ELR (cell line): ENCODE measurements around the gene MN1.

Experiments
- DNase-seq: peaks from one replicate; pipeline ENCODE4 v3.0.0-alpha.2; 2015; ENCODE audit warnings: low read depth

MN1 gene

DNA sequence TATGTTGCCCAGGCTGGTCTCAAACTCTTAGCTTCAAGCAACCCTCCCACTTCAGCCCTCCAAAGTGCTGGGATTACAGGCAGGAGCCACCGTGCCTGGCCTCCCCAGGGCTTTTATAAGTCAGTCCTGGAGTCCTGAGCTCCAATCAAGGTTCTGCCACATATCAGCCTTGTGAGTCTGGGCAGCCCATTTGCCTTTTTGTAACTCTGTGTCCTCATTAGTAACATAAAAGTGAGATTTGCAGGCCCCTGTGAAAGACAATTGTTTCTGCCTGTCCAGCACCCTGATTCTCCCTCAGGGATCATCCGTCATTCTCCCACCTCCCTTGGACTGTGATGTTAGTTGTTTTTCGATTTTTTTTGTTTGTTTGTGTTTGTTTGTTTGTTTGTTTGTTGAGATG, 89.8 kb downstream of the MN1 start:
- DNase-seq = no peak

DNA sequence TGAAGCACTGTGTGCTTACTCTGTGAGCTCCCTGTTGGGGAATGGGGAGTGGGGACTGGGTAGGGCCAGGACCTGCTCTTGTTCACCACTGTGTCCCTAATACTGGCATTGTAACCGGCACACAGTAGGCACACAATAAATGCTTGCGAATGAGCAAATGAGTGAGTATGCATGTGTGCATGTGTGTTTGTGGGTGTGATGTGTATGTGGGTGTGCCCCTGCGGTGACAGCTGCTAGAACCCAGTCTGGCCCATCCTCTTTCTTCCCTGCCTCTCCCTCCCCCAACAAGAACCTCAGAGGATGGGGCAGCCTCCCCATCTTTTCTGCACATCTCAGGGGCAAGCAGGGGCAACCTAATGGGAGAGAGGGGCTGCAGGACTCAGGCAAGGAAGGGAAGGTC, 90.5 kb downstream of the MN1 start:
- DNase-seq = no peak

DNA sequence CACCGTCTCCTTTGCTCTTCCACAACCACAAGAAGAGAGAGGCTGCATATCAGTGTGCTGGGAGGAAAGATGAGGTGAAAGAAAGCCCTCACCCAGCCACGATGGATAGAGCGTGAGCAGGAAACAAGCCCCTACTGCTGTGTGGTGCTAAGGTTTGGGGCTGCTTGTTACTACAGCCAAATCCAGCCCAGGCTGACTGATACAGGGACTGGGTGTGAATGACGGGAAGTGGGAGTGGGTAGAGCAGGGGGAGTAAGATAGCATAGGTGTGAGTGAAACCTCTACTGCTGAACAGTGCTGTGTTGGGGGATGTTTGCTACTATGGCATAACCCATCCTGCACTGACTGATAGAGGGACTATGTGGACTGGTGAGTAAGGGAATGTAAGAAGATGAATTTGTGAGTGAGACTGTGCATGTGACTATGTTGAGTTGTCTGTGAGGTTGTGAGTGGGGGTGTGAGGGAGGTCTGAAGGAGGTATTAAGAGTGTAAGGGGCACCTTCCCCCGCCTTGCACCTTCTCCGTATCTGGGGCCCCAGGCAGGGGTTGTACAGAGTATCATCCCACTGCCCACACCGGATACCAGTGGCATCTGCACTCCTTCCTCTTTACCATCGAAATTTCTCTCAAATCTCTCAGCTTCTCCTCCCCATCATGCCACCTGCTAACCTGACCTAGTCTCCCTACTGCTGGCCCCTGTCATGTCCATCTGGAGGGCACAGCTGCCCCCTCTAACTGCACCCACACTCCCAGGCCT, 91.5 kb downstream of the MN1 start:
- no peak for DNase-seq

DNA sequence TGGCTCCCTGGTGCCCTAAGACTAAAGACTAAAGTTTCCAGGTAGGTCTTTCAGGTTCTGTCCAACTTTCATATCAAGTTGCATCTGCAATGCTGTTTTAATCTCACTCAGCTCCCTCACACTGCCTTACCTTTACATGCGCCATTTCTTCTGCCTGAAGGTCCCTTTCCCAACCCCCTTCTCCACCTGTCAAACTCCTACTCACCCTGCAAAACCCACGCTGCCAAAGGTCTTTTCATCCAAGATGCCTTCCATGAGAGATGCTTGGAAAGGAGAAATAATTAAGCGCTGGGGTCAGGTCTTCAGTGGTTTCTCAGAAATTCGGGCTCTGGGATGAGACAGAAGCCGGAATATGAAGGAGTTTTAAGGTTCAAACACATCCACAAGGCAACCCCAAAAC, 95.1 kb downstream of the MN1 start:
- no peak for DNase-seq

DNA sequence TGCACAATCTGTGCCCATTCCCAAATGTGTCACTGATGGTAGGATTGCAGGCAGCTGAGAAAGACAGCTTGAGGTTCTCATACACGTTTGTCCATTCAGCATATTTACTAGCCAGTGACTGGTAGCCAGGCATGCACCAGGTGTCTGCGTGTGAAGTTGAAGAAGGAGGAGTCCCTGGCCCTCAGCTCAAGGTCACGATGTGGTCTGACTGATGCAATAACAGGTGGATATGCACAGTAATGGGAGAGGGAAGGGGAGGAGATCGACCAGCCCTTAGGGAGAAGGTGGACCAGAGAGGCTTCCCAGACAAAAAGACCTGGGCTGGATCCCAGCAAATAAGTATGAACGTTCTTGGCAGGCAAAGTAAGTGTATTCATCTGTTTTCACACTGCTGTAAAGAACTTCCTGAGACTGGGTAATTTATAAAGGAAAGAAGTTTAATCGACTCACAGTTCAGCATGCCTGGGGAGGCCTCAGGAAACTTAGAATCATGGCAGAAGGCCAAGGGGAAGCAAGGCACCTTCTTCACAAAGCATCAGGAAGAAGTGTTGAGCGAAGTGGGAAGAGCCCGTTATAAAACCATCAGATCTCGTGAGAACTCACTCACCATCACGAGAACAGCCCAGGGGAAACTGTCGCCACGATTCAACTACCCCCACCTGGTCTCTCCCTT, 96.0 kb downstream of the MN1 start:
- no peak for DNase-seq

DNA sequence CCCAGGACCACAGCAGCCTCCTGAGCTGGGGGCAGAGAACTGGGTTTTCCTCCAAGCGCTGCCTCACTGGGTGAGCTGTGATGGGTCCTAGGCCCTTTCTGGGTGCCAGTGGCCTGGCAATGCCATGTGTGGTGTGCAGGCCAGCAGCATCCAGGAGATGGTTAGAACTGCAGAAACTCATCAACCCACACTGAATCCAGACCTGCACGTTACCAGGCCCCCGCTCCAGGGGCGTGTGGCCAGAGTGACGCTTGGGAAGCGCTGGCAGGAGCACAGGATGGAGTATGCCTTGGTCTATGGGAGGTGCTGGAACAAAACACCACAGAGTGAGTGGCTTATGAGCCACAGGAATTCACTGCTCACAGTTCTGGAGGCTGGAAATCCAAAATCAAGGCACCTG, 97.0 kb downstream of the MN1 start:
- DNase-seq = no peak

DNA sequence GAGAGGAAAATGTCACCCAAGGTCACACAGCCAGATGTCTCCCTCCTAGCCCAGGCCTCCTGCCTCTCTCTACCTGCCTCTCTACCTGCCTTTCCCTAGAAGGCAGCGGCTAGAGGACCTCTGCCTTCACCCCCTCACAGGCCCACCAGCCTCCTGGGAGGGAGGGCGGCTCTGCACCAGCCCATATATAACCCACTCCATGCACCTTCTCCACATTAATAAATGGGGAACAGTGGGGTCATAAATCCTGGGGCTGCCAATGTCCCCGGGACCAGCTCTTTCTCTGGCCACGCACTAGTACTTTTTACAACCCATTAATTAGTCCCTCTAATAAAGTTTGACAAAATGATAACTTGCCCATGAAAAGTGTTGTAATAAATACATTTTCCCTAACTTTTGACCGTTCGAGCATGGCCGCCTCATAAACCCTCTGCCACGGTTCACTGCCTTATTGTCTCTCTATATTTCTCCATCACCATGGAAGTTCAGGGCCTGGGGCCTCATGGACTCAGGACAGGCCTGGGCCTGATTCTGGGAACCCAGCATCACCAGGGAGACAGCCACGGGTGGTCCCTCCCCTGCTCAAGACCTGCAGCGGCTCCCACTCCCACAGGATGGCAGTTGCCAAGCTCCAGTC, 102.1 kb downstream of the MN1 start:
- DNase-seq = no peak

DNA sequence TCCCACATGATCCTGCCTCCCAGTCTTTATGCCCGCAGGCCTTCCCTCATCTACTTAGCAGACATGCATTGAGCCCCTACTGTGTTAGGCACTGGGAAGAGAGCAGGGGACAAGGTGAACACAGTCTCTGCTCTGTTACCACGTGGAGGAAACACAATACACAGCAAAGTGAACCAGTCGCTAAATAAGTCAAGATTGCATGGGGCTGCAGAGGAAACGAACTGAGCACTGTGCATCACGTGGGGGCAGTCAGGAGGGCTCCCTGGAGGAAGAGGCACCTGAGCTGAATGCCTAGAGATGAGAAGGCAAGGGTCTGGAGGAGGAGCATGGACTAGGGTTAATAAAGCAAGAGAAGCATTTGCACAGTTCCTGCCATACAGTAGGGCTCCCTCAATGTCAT, 102.7 kb downstream of the MN1 start:
- DNase-seq = no peak
